GM12875 (cell line): ENCODE data around the gene ZSWIM1.
"Not testable (repeated sequence)": the region's sequence is repeated elsewhere in the genome, so short reads cannot be mapped to it uniquely, and the experiment has no call there.

Experiments used
- H3K4me3 ChIP-seq: one replicate; pipeline ENCODE4 v1.5.1; 2011; ENCODE audit warnings: low read depth, low read length, control low read depth
- CTCF ChIP-seq: IDR thresholded peaks from 2 replicates; pipeline ENCODE4 v1.5.1; 2011; ENCODE audit warnings: low read depth, mild to moderate bottlenecking, control low read depth, inconsistent platforms, low read length, moderate library complexity, borderline replicate concordance; ENCODE audit not compliant: insufficient read depth

The ZSWIM1 gene

GRCh38 chr20:45924391-45925261 lies 43.6 kb downstream of the ZSWIM1 start:
- no peak overlapping the region for H3K4me3 ChIP-seq
- no peak for TF ChIP-seq CTCF

- no peak for TF ChIP-seq CTCF
- H3K4me3 ChIP-seq = no peak overlapping the region
These were observed 44.9 kb downstream of the ZSWIM1 start for GRCh38 chr20:45925821-45926506.

- TF ChIP-seq CTCF = no peak
These were observed 45.7 kb downstream of the ZSWIM1 start for GRCh38 chr20:45926731-45927070.

GRCh38 chr20:45927071-45927878 lies 46.2 kb downstream of the ZSWIM1 start:
- no peak for TF ChIP-seq CTCF
- H3K4me3 ChIP-seq = no peak overlapping the region

More at GRCh38 chr20:45926731-45927070, 45.7 kb downstream of the ZSWIM1 start:
- no peak overlapping the region for H3K4me3 ChIP-seq

GRCh38 chr20:45931680-45932079 lies 50.7 kb downstream of the ZSWIM1 start:
- not testable (repeated sequence) for H3K4me3 ChIP-seq

GRCh38 chr20:45933266-45934045 lies 52.4 kb downstream of the ZSWIM1 start:
- peak overlapping the region; percentile 90 for H3K4me3 ChIP-seq
- TF ChIP-seq CTCF = peak; percentile 38
